Neuronal stem cell (in vitro differentiated cells): ENCODE measurements around the gene IGSF10.
"Not testable (repeated sequence)": the region's sequence is repeated elsewhere in the genome, so short reads cannot be mapped to it uniquely, and the experiment has no call there.

ENCODE experiments used
- DNase-seq: peaks from one replicate; pipeline ENCODE4 v3.0.0-alpha.2; 2013; ENCODE audit warnings: low spot score
- H2AFZ ChIP-seq: one replicate; pipeline ENCODE4 v1.6.1; 2013; ENCODE audit warnings: mild to moderate bottlenecking, low read length, inconsistent platforms
- H2AK5ac ChIP-seq: 2 replicates; pipeline ENCODE4 v1.6.1; 2013; ENCODE audit warnings: low read depth, mild to moderate bottlenecking, inconsistent platforms, low read length, moderate library complexity, mixed read lengths
- H2BK120ac ChIP-seq: 2 replicates; pipeline ENCODE4 v1.6.1; 2013; ENCODE audit warnings: low read depth, mild to moderate bottlenecking, inconsistent platforms, low read length, moderate library complexity, mixed read lengths
- H2BK12ac ChIP-seq: one replicate; pipeline ENCODE4 v1.6.1; 2013; ENCODE audit warnings: low read length, inconsistent platforms
- H2BK15ac ChIP-seq: 2 replicates; pipeline ENCODE4 v1.6.1; 2013; ENCODE audit warnings: mild to moderate bottlenecking, low read length, inconsistent platforms, mixed read lengths
- H2BK5ac ChIP-seq: one replicate; pipeline ENCODE4 v1.6.1; 2013; ENCODE audit warnings: inconsistent platforms, mild to moderate bottlenecking, low read length, moderate library complexity
- H3K14ac ChIP-seq: one replicate; pipeline ENCODE4 v1.6.1; 2013; ENCODE audit warnings: low read length, inconsistent platforms
- H3K18ac ChIP-seq: 2 replicates; pipeline ENCODE4 v1.6.1; 2013; ENCODE audit warnings: low read length, inconsistent platforms
- H3K23ac ChIP-seq: 2 replicates; pipeline ENCODE4 v1.6.1; 2013; ENCODE audit warnings: low read depth, mild to moderate bottlenecking, mixed read lengths, low read length, inconsistent platforms; ENCODE audit not compliant: poor library complexity
- H3K27ac ChIP-seq: replicated peaks from 3 replicates; pipeline ENCODE4 v1.5.1; 2013; ENCODE audit warnings: low read length, inconsistent platforms
- H3K27me3 ChIP-seq, 3 experiments: 2 replicates each; pipeline ENCODE4 v1.6.1; 2013; ENCODE audit warnings: low read length in 3 of 3, mild to moderate bottlenecking in 2 of 3, inconsistent platforms in 1 of 3, low read depth in 1 of 3, mixed read lengths in 1 of 3, moderate library complexity in 1 of 3; ENCODE audit not compliant: control insufficient read depth in 3 of 3, insufficient read depth in 3 of 3
- H3K36me3 ChIP-seq, 2 donors: replicated peaks in 1 of 2; 2 replicates each; pipeline ENCODE4 v1.6.1; 2013; ENCODE audit warnings: low read length in 2 of 2; ENCODE audit not compliant: control insufficient read depth in 2 of 2, insufficient read depth in 2 of 2
- H3K4ac ChIP-seq: 2 replicates; pipeline ENCODE4 v1.6.1; 2013; ENCODE audit warnings: inconsistent platforms, mild to moderate bottlenecking, low read length, moderate library complexity
- H3K4me1 ChIP-seq, 2 donors: 1 replicate in 1 of 2; 2 replicates in 1 of 2; pipeline ENCODE4 v1.6.1; 2013; ENCODE audit warnings: low read length in 2 of 2, low read depth in 1 of 2; ENCODE audit not compliant: control insufficient read depth in 2 of 2, insufficient read depth in 1 of 2
- H3K4me2 ChIP-seq: one replicate; pipeline ENCODE4 v1.6.1; 2013; ENCODE audit warnings: mild to moderate bottlenecking, low read length, inconsistent platforms; ENCODE audit not compliant: insufficient read depth, poor library complexity, severe bottlenecking
- H3K4me3 ChIP-seq, 2 donors: 2 replicates each; pipeline ENCODE4 v1.5.1; 2013; ENCODE audit warnings: low read length in 2 of 2, mild to moderate bottlenecking in 2 of 2, inconsistent platforms in 1 of 2, moderate library complexity in 1 of 2
- H3K79me1 ChIP-seq: one replicate; pipeline ENCODE4 v1.6.1; 2013; ENCODE audit warnings: low read depth, mild to moderate bottlenecking, inconsistent platforms, low read length, moderate library complexity
- H3K9ac ChIP-seq: one replicate; pipeline ENCODE4 v1.6.1; 2013; ENCODE audit warnings: mild to moderate bottlenecking, low read depth, low read length, inconsistent platforms; ENCODE audit not compliant: poor library complexity
- H3K9me3 ChIP-seq, 2 donors: replicated peaks in 1 of 2; 2 replicates each; pipeline versions ENCODE3 to v1.6.1; 2013; ENCODE audit warnings: low read length in 2 of 2, mild to moderate bottlenecking in 2 of 2, inconsistent platforms in 1 of 2, low read depth in 1 of 2, mixed read lengths in 1 of 2, moderate library complexity in 1 of 2; ENCODE audit not compliant: control insufficient read depth in 2 of 2, insufficient read depth in 1 of 2
- H4K8ac ChIP-seq: one replicate; pipeline ENCODE4 v1.6.1; 2013; ENCODE audit warnings: low read depth, mild to moderate bottlenecking, inconsistent platforms, low read length, moderate library complexity
- H4K91ac ChIP-seq: one replicate; pipeline ENCODE4 v1.6.1; 2013; ENCODE audit warnings: low read length, low read depth, mild to moderate bottlenecking, inconsistent platforms; ENCODE audit not compliant: poor library complexity
- WGBS, 2 donors: extraction: QIAGEN DNeasy Blood & Tissue Kit; methylation state at CpG; one replicate each; pipeline ENCODE4 v1.1.7; 2013; ENCODE audit warnings: missing lambda C conversion rate in 2 of 2, mixed read lengths in 1 of 2; ENCODE audit not compliant: insufficient read length in 2 of 2, insufficient replicate concordance in 1 of 2; ENCODE audit errors: extremely low coverage in 2 of 2; 5-methylcytosine and 5-hydroxymethylcytosine counted together

IGSF10 gene

GRCh38 chr3:151487833-151488232 is 27.0 kb upstream of the IGSF10 start:
- H3K36me3 ChIP-seq, H2BK120ac ChIP-seq, H3K9ac ChIP-seq, H3K18ac ChIP-seq, H3K4me1 ChIP-seq, H3K14ac ChIP-seq, H4K91ac ChIP-seq, H2AFZ ChIP-seq, H3K27me3 ChIP-seq, H4K8ac ChIP-seq, H3K27ac ChIP-seq, DNase-seq, H3K9me3 ChIP-seq, H2BK5ac ChIP-seq, H3K4me2 ChIP-seq, H2BK15ac ChIP-seq, H3K79me1 ChIP-seq, H2BK12ac ChIP-seq, H2AK5ac ChIP-seq, H3K23ac ChIP-seq, H3K4ac ChIP-seq, H3K4me3 ChIP-seq: not testable (repeated sequence)

DNA sequence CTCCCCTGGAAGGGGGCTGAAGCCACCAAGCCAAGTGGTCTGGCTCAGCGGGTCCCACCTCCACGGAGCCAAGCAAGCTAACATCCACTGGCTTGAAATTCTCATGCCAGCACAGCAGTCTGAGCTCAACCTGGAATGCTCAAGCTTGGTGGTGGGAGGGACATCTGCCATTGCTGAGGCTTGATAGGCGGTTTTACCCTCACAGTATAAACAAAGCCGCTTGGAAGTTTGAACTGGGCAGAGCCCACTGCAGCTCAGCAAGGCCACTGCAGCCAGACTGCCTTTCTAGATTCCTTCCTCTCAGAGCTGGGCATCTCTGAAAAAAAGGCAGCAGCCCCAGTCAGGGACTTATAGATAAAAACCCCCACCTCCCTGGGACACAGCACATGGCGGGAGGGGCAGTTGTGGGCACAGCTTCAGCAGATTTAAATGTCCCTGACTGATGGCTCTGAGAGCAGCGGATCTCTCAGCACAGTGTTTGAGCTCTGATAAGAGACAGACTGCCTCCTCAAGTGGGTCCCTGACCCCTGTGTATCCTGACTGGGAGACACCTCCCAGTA is 23.2 kb upstream of the IGSF10 start:
- Histone ChIP-seq H3K4ac (no peak overlapping the region), H3K4me2 (no peak overlapping the region), H3K4me1 (no peaks in the 10 kb centered on the region), H3K9me3 (no peaks in the 10 kb centered on the region), H2BK5ac (no peak overlapping the region), H4K91ac (no peak overlapping the region), H3K14ac (no peak overlapping the region), H2BK15ac (no peak overlapping the region), H3K18ac (no peak overlapping the region), H2AK5ac (no peak overlapping the region), H3K4me3 (no peak overlapping the region), H2AFZ (no peak overlapping the region), H3K9ac (no peak overlapping the region), H3K79me1 (no peaks in the 10 kb centered on the region), H3K23ac (no peak overlapping the region), H2BK12ac (no peak overlapping the region), H3K27me3 (no peaks in the 10 kb centered on the region), H3K36me3 (no peaks in the 10 kb centered on the region), H2BK120ac (no peak overlapping the region), H4K8ac (no peak overlapping the region), H3K27ac (no peak overlapping the region)
- WGBS, 2 donors = no CpG with 5 or more reads among the region's 6 CpGs
- no peak for DNase-seq

DNA sequence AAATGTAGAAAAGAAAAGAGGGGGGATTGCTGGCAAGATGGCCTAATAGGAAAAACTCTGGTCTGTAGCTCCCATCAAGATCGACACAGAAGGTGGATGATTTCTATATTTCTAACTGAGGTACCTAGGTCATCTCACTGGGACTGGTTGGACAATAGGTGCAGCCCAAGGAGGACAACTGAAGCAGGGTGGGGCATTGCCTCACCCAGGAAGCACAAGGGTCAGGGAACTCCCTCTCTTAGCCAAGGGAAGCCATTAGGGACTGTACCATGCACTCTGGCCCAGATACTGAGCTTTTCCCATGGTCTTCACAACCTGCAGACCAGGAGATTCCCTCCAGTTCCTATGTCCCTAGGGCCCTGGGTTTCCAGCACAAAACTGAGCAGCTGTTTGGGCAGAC is 22.6 kb upstream of the IGSF10 start:
- no peak overlapping the region for H3K23ac ChIP-seq
- H3K27me3 ChIP-seq = no peaks in the 10 kb centered on the region
- H3K9me3 ChIP-seq = no peaks in the 10 kb centered on the region
- H2BK120ac ChIP-seq = no peak overlapping the region
- H3K4ac ChIP-seq = no peak overlapping the region
- H3K4me1 ChIP-seq = no peaks in the 10 kb centered on the region
- H2BK5ac ChIP-seq = no peak overlapping the region
- H4K8ac ChIP-seq = no peak overlapping the region
- H3K79me1 ChIP-seq = no peaks in the 10 kb centered on the region
- no peak overlapping the region for H2BK15ac ChIP-seq
- H2AFZ ChIP-seq = no peak overlapping the region
- no peaks in the 10 kb centered on the region for H3K36me3 ChIP-seq
- H2AK5ac ChIP-seq = no peak overlapping the region
- no peak overlapping the region for H3K4me2 ChIP-seq
- no peak overlapping the region for H4K91ac ChIP-seq
- no peak overlapping the region for H2BK12ac ChIP-seq
- no peak overlapping the region for H3K9ac ChIP-seq
- no CpG with 5 or more reads among the region's 1 CpG for WGBS, 2 donors
- H3K14ac ChIP-seq = no peak overlapping the region
- no peak for DNase-seq
- H3K18ac ChIP-seq = no peak overlapping the region
- no peak overlapping the region for H3K4me3 ChIP-seq
- H3K27ac ChIP-seq = no peak overlapping the region

- Histone ChIP-seq H2BK12ac (no peak overlapping the region), H2AFZ (no peak overlapping the region), H3K14ac (no peak overlapping the region), H3K4me3 (no peak overlapping the region), H4K91ac (no peak overlapping the region), H3K18ac (no peak overlapping the region), H2BK120ac (no peak overlapping the region), H3K9me3 (no peaks in the 10 kb centered on the region), H2AK5ac (no peak overlapping the region), H3K79me1 (no peaks in the 10 kb centered on the region), H3K27ac (no peak overlapping the region), H3K9ac (no peak overlapping the region), H2BK5ac (no peak overlapping the region), H2BK15ac (no peak overlapping the region), H3K23ac (no peak overlapping the region), H3K27me3 (no peaks in the 10 kb centered on the region), H3K36me3 (no peaks in the 10 kb centered on the region), H4K8ac (no peak overlapping the region), H3K4ac (no peak overlapping the region), H3K4me1 (peaks cover 0 to 3% of the 10 kb centered on the region in 2 donors), H3K4me2 (no peak overlapping the region)
- WGBS, 2 donors = no CpG with 5 or more reads among the region's 2 CpGs
- DNase-seq = no peak
Observed at GRCh38 chr3:151480492-151480891, 19.6 kb upstream of the IGSF10 start.
